Heart right ventricle (tissue), 16 donors: Measurements from ENCODE around the gene CCT7. TPM values are rescaled to one million over a fixed set of nuclear protein-coding genes. Genes with fewer than 3 reads are reported as not detected.

Experiments
- ATAC-seq, 8 donors: fragments of 200-7000 bp; cut with Tn5 transposase; one replicate each; pipeline ENCODE4 v1.9.1; 2020; ENCODE audit warnings: mild to moderate bottlenecking in 8 of 8, moderate library complexity in 8 of 8, moderate number of reproducible peaks in 1 of 8
- DNase-seq, 2 donors: peaks; one replicate each; pipeline ENCODE4 v3.0.0-alpha.2; 2020
- H3K27ac ChIP-seq, 10 donors: fragments of 200-600 bp; sonication (generic) in 2 of 10; one replicate each; pipeline versions ENCODE4 v1.5.0 to v1.8.0; 2020 to 2022; ENCODE audit warnings: mild to moderate bottlenecking in 3 of 10
- H3K27me3 ChIP-seq, 7 donors: fragments of 200-600 bp; one replicate each; pipeline ENCODE4 v1.8.0; 2021 to 2022; ENCODE audit warnings: mild to moderate bottlenecking in 2 of 7
- H3K36me3 ChIP-seq, 9 donors: fragments of 200-600 bp; sonication (generic) in 1 of 9; one replicate each; pipeline versions ENCODE4 v1.5.0 to v1.8.0; 2020 to 2022; ENCODE audit warnings: mild to moderate bottlenecking in 2 of 9
- H3K4me1 ChIP-seq, 9 donors: fragments of 200-600 bp; sonication (generic) in 1 of 9; one replicate each; pipeline versions ENCODE4 v1.5.0 to v1.8.0; 2020 to 2022; ENCODE audit warnings: mild to moderate bottlenecking in 4 of 9
- H3K4me3 ChIP-seq, 10 donors: fragments of 200-600 bp; sonication (generic) in 2 of 10; one replicate each; pipeline versions ENCODE4 v1.5.0 to v1.8.0; 2020 to 2022; ENCODE audit warnings: mild to moderate bottlenecking in 7 of 10, moderate library complexity in 2 of 10
- H3K9me3 ChIP-seq, 11 donors: fragments of 200-600 bp in 10 of 11; sonication (generic) in 2 of 11; one replicate each; pipeline versions ENCODE4 v1.5.0 to v1.8.0; 2013 to 2022; ENCODE audit warnings: mild to moderate bottlenecking in 2 of 11, control low read depth in 1 of 11, moderate library complexity in 1 of 11
- CTCF ChIP-seq, 9 donors: fragments of 200-600 bp; sonication (generic) in 2 of 9; IDR thresholded peaks; one replicate each; pipeline versions ENCODE4 v1.5.0 to v1.8.0; 2021 to 2022; ENCODE audit warnings: antibody characterized with exemption in 9 of 9, mild to moderate bottlenecking in 5 of 9, moderate library complexity in 1 of 9
- WGBS, 2 donors: extraction: QIAGEN DNeasy Blood & Tissue Kit; methylation state at CpG; one replicate each; pipeline ENCODE4 v1.1.7; 2013; ENCODE audit warnings: inconsistent platforms in 1 of 2; 5-methylcytosine and 5-hydroxymethylcytosine counted together
- intact Hi-C, 10 donors: fragments of 100-400 bp; cut with DNase I; formaldehyde crosslinking; loops; one replicate each; pipeline versions ENCODE4 v1.11.1 to v1.14.2; 2022
- polyA plus RNA-seq, 2 donors: library from polyadenylated mRNA; stranded (reverse); fragments of 200-250 nt; gene quantifications; one replicate each; pipeline ENCODE4 v1.2.3, GENCODE V29; 2013
- total RNA-seq, 10 donors: library from RNA; stranded (reverse); fragmentation: NEBNext Ultra II Directional in 3 of 10; extraction: Animal tissue kit (Norgen Biotek cat#: 25700) in 3 of 10; gene quantifications; one replicate each; pipeline versions ENCODE4 v1.2.1 to v1.2.4, GENCODE V29; 2021 to 2023
- donor health status: Arrhythmogenic right ventricular cardiomyopathy.
- donor health status: ischemic (EF 13 %, LVEDD 7.1; RV severe dilation, severe dysfunction).
- donor health status: healthy with polysubstance abuse.
- donor health status: DM: no; HTN: yes; CAD: no.
- donor health status: DM: no; HTN: no; CAD: no.
- donor health status: ischemic (EF 25% LVEDD 6.9; RV normal size, moderate dysfunction).
- donor health status: ischemic (EF 25% LVEDD 5.7; RV mildly dilated, moderate dysfunction).
- donor health status: healthy.
- donor health status: DM: yes; HTN: yes; CAD: no.
- donor health status: Ischemic cardiomyopathy.
- donor health status: ischemic (EF 35%, LVEDD 5.7; RV mildly dilated, moderate dysfunction).
- donor health status: nonischemic (EF 11% LVEDD 7.7; RV severe dilation, severe dysfunction).
- donor health status: DM: yes; HTN: yes; CAD: no.
- donor health status: PGD.
- donor health status: ischemic (EF 29% LVEDD 5.4; RV normal size, mild dysfunction).
- donor health status: nonischemic (EF 23%, LVEDD 6.1; RV moderate dilation, normal function).

The CCT7 gene
- total and polyA plus RNA-seq, 12 donors, result 162 to 332 (median 180) TPM

- TF ChIP-seq CTCF (IDR thresholded peaks at IDR 0.05), result no peak
- Histone ChIP-seq H3K4me3 (no peak overlapping the region), H3K9me3 (no peaks in the 10 kb centered on the region), H3K4me1 (peaks cover 0 to 35% (median 18%) of the 10 kb centered on the region in 9 donors), H3K36me3 (peaks cover 0 to 40% (median 6%) of the 10 kb centered on the region in 9 donors), H3K27me3 (no peaks in the 10 kb centered on the region), H3K27ac (peak overlapping the region in 3 of 10 donors; percentile 8 to 45 (median 25))
- no peak for DNase-seq
- no peak for ATAC-seq
- intact Hi-C loops, result no loop called here
- 90 to 92% methylated on average over 2 of the region's 2 CpGs for WGBS, 2 donors
These were observed 16.3 kb upstream of the CCT7 start for GRCh38 chr2:73217826-73218225.

- peaks cover 0 to 45% (median 6%) of the 10 kb centered on the region in 9 donors for H3K36me3 ChIP-seq
- H3K4me1 ChIP-seq, result peaks cover 0 to 32% (median 16%) of the 10 kb centered on the region in 9 donors
- no peak for TF ChIP-seq CTCF (IDR thresholded peaks at IDR 0.05)
- intact Hi-C loops, result no loop called here
- no peaks in the 10 kb centered on the region for H3K27me3 ChIP-seq
- no peaks in the 10 kb centered on the region for H3K9me3 ChIP-seq
- H3K27ac ChIP-seq, result peak overlapping the region in 5 of 10 donors; percentile 8 to 45 (median 23)
- no peak overlapping the region for H3K4me3 ChIP-seq
- DNase-seq (peak in 1 of 2 donors; percentile 16), ATAC-seq (peak in 4 of 8 donors; percentile 36 to 69 (median 49))
These were observed 15.8 kb upstream of the CCT7 start for GRCh38 chr2:73218298-73218697.

- Histone ChIP-seq H3K27ac (no peak overlapping the region), H3K4me3 (no peak overlapping the region), H3K9me3 (no peaks in the 10 kb centered on the region), H3K36me3 (peaks cover 0 to 94% (median 17%) of the 10 kb centered on the region in 9 donors), H3K4me1 (peaks cover 0 to 19% (median 9%) of the 10 kb centered on the region in 9 donors), H3K27me3 (no peaks in the 10 kb centered on the region)
- intact Hi-C loops, result no loop called here
- WGBS, 2 donors, result 92 to 95% methylated on average over 4 of the region's 4 CpGs
- ATAC-seq (no peak), DNase-seq (no peak)
- TF ChIP-seq CTCF (IDR thresholded peaks at IDR 0.05), result no peak
These were observed 10.3 kb upstream of the CCT7 start for GRCh38 chr2:73223821-73224220.

- DNase-seq, result no peak
- ATAC-seq, result peak in 7 of 8 donors; percentile 8 to 50 (median 43)
- H3K27me3 ChIP-seq, result no peaks in the 10 kb centered on the region
- H3K4me3 ChIP-seq, result no peak overlapping the region
- H3K27ac ChIP-seq, result peak overlapping the region in 1 of 10 donors; percentile 51
- H3K9me3 ChIP-seq, result no peaks in the 10 kb centered on the region
- WGBS, 2 donors, result 63 to 77% methylated on average over 9 of the region's 9 CpGs
- TF ChIP-seq CTCF (IDR thresholded peaks at IDR 0.05), result no peak
- H3K4me1 ChIP-seq, result peaks cover 0 to 18% (median 8%) of the 10 kb centered on the region in 9 donors
- intact Hi-C loops, result no loop called here
- peaks cover 0 to 95% (median 25%) of the 10 kb centered on the region in 9 donors for H3K36me3 ChIP-seq
These were observed 8.4 kb upstream of the CCT7 start for GRCh38 chr2:73225513-73226360.
